ENCODE data around the gene RNF215. TPM values are rescaled to one million over a fixed set of nuclear protein-coding genes. Genes with fewer than 3 reads are reported as not detected.

RNF215 gene
- total RNA-seq, 2 donors from 2014 or later = 5.6 to 7.5 TPM

- Histone ChIP-seq H3K9me3 (no peaks in the 10 kb centered on the region), H3K4me1 (peaks cover 0 to 13% of the 10 kb centered on the region in 2 donors), H3K27ac (no peak overlapping the region), H3K4me3 (no peak overlapping the region), H3K27me3 (no peaks in the 10 kb centered on the region), H3K36me3 (no peaks in the 10 kb centered on the region)
- DNase-seq (ENCODE audit: low spot score) = no peak
- TF ChIP-seq CTCF (IDR thresholded peaks at IDR 0.05) = peak; percentile 44 to 71
These were observed 3.9 kb upstream of the RNF215 start for GRCh38 chr22:30390974-30391691.

- no peak for DNase-seq (ENCODE audit: low spot score)
- Histone ChIP-seq H3K9me3 (no peaks in the 10 kb centered on the region), H3K4me3 (peak overlapping the region; percentile 54 to 61), H3K36me3 (no peaks in the 10 kb centered on the region), H3K4me1 (peaks cover 0 to 28% of the 10 kb centered on the region in 2 donors), H3K27me3 (no peaks in the 10 kb centered on the region), H3K27ac (peak overlapping the region; percentile 69 to 76)
- no peak for TF ChIP-seq CTCF (IDR thresholded peaks at IDR 0.05)
These were observed 627 bp downstream of the RNF215 start for GRCh38 chr22:30386608-30386959.

GRCh38 chr22:30385942-30386341 lies 1.3 kb downstream of the RNF215 start:
- no peak for DNase-seq (ENCODE audit: low spot score)
- H3K9me3 ChIP-seq = no peaks in the 10 kb centered on the region

GRCh38 chr22:30383061-30383460 lies 4.2 kb downstream of the RNF215 start:
- Histone ChIP-seq H3K4me1 (peaks cover 0 to 28% of the 10 kb centered on the region in 2 donors), H3K9me3 (no peaks in the 10 kb centered on the region), H3K27ac (peak overlapping the region in 1 of 2 donors; percentile 75), H3K27me3 (no peaks in the 10 kb centered on the region), H3K4me3 (no peak overlapping the region), H3K36me3 (peaks cover 8% of the 10 kb centered on the region)
- no peak for DNase-seq (ENCODE audit: low spot score)
- TF ChIP-seq CTCF (IDR thresholded peaks at IDR 0.05) = no peak

More at GRCh38 chr22:30385942-30386341, 1.3 kb downstream of the RNF215 start:
- Histone ChIP-seq H3K36me3 (no peaks in the 10 kb centered on the region), H3K27ac (no peak overlapping the region), H3K4me1 (peaks cover 0 to 28% of the 10 kb centered on the region in 2 donors), H3K27me3 (no peaks in the 10 kb centered on the region), H3K4me3 (no peak overlapping the region)
- TF ChIP-seq CTCF (IDR thresholded peaks at IDR 0.05) = no peak

- Histone ChIP-seq H3K27ac (peak overlapping the region in 1 of 2 donors; percentile 75), H3K27me3 (no peaks in the 10 kb centered on the region), H3K36me3 (peaks cover 8% of the 10 kb centered on the region), H3K4me1 (peaks cover 0 to 24% of the 10 kb centered on the region in 2 donors), H3K4me3 (no peak overlapping the region), H3K9me3 (no peaks in the 10 kb centered on the region)
- TF ChIP-seq CTCF (IDR thresholded peaks at IDR 0.05) = no peak
- no peak for DNase-seq (ENCODE audit: low spot score)
These were observed 4.9 kb downstream of the RNF215 start for GRCh38 chr22:30382340-30382739.

- Histone ChIP-seq H3K27me3 (no peaks in the 10 kb centered on the region), H3K27ac (peak overlapping the region in 1 of 2 donors; percentile 48), H3K36me3 (peaks cover 8% of the 10 kb centered on the region), H3K4me3 (no peak overlapping the region), H3K9me3 (no peaks in the 10 kb centered on the region), H3K4me1 (peaks cover 0 to 19% of the 10 kb centered on the region in 2 donors)
- DNase-seq (ENCODE audit: low spot score) = no peak
- TF ChIP-seq CTCF (IDR thresholded peaks at IDR 0.05) = no peak
These were observed 5.9 kb downstream of the RNF215 start for GRCh38 chr22:30381264-30381663.
